Measurements from ENCODE around the gene KIAA1614.

DNA sequence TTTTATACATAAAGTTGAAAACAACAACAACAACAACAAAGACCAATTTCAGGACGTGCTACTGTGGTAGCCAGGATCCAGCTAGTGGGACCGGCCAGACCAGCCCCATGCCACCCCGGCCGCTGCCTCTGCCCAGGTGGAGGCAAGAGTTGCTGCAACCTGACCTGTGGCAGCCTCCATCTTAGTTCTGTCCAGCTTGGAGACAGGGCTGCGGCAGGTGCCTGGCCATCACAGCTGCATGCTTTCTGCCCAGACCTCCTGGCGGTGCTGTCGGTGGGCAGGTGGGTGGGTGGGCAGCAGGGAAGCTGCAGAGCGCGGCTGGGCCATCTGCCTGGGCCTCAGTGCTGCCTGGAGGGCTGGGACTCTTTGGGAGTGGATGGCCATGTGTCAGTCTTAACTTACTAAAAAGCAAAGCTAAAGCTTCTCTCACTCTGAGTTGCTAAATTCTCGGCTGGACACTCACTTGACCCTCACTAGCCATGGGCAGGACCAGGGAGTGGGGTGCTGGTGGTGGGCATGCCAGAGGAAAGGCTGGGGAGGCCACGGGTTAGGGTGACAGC lies 38.6 kb downstream of the KIAA1614 start:
- TF ChIP-seq, protein P1, sequence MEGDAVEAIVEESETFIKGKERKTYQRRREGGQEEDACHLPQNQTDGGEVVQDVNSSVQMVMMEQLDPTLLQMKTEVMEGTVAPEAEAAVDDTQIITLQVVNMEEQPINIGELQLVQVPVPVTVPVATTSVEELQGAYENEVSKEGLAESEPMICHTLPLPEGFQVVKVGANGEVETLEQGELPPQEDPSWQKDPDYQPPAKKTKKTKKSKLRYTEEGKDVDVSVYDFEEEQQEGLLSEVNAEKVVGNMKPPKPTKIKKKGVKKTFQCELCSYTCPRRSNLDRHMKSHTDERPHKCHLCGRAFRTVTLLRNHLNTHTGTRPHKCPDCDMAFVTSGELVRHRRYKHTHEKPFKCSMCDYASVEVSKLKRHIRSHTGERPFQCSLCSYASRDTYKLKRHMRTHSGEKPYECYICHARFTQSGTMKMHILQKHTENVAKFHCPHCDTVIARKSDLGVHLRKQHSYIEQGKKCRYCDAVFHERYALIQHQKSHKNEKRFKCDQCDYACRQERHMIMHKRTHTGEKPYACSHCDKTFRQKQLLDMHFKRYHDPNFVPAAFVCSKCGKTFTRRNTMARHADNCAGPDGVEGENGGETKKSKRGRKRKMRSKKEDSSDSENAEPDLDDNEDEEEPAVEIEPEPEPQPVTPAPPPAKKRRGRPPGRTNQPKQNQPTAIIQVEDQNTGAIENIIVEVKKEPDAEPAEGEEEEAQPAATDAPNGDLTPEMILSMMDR (conservative IDR thresholded peaks at IDR 0.05; ENCODE audit: low read length): no peak
- TF ChIP-seq EZH2phosphoT487 (IDR thresholded peaks at IDR 0.05; ENCODE audit: borderline replicate concordance, low read depth, low read length): no peak
